Astrocyte (in vitro differentiated cells and primary cell): ENCODE data around the gene CNDP2. TPM values are rescaled to one million over a fixed set of nuclear protein-coding genes. Genes with fewer than 3 reads are reported as not detected.

Experiments used
- DNase-seq: peaks from one replicate; pipeline ENCODE4 v3.0.0-alpha.2; 2010; ENCODE audit warnings: low read depth
- FAIRE-seq: peaks from 2 replicates; lab custom pipeline; 2011; peaks lifted over from hg19 to GRCh38; lab: Jason Lieb, UNC
- H2AFZ ChIP-seq: 2 replicates; pipeline ENCODE4 v1.6.0; 2012; ENCODE audit warnings: low read depth, low read length, inconsistent platforms
- H3K27ac ChIP-seq: 2 replicates; pipeline ENCODE4 v1.5.1; 2011; ENCODE audit warnings: low read depth, low read length, inconsistent platforms
- H3K27me3 ChIP-seq: 2 replicates; pipeline ENCODE4 v1.6.0; 2011; ENCODE audit warnings: low read length, inconsistent platforms; ENCODE audit not compliant: insufficient read depth
- H3K36me3 ChIP-seq: 2 replicates; pipeline ENCODE4 v1.5.1; 2011; ENCODE audit warnings: low read length, inconsistent platforms; ENCODE audit not compliant: insufficient read depth
- H3K4me1 ChIP-seq: 2 replicates; pipeline ENCODE4 v1.5.1; 2011; ENCODE audit warnings: low read length, inconsistent platforms; ENCODE audit not compliant: insufficient read depth
- H3K4me2 ChIP-seq: 2 replicates; pipeline ENCODE4 v1.6.0; 2012; ENCODE audit warnings: low read length, inconsistent platforms
- H3K4me3 ChIP-seq: 2 replicates; pipeline ENCODE4 v1.5.1; 2011; ENCODE audit warnings: low read depth, mild to moderate bottlenecking, low read length, inconsistent platforms; ENCODE audit not compliant: insufficient read depth
- H3K79me2 ChIP-seq: 2 replicates; pipeline ENCODE4 v1.6.0; 2012; ENCODE audit warnings: mild to moderate bottlenecking, low read length, inconsistent platforms; ENCODE audit not compliant: insufficient read depth
- H3K9ac ChIP-seq: 2 replicates; pipeline ENCODE4 v1.6.0; 2012; ENCODE audit warnings: mild to moderate bottlenecking, low read length, inconsistent platforms
- H3K9me3 ChIP-seq: 2 replicates; pipeline ENCODE4 v1.5.1; 2012; ENCODE audit warnings: low read depth, mild to moderate bottlenecking, low read length, inconsistent platforms; ENCODE audit not compliant: insufficient read depth
- H4K20me1 ChIP-seq: 2 replicates; pipeline ENCODE4 v1.6.0; 2012; ENCODE audit warnings: low read length, inconsistent platforms; ENCODE audit not compliant: insufficient read depth
- H3K27ac Mint-ChIP-seq: one replicate; pipeline ENCODE4 v1.8.0; 2021; ENCODE audit warnings: mild to moderate bottlenecking, mixed read lengths; ENCODE audit not compliant: unreplicated experiment
- H3K27me3 Mint-ChIP-seq: one replicate; pipeline ENCODE4 v1.8.0; 2021; ENCODE audit warnings: low read depth, mixed read lengths; ENCODE audit not compliant: unreplicated experiment
- H3K36me3 Mint-ChIP-seq: one replicate; pipeline ENCODE4 v1.8.0; 2021; ENCODE audit warnings: low read depth, mixed read lengths; ENCODE audit not compliant: unreplicated experiment
- H3K4me1 Mint-ChIP-seq: one replicate; pipeline ENCODE4 v1.8.0; 2021; ENCODE audit warnings: low read depth, mixed read lengths; ENCODE audit not compliant: unreplicated experiment
- H3K4me3 Mint-ChIP-seq: one replicate; pipeline ENCODE4 v1.8.0; 2021; ENCODE audit warnings: mild to moderate bottlenecking, moderate library complexity, mixed read lengths; ENCODE audit not compliant: unreplicated experiment
- H3K9me3 Mint-ChIP-seq: one replicate; pipeline ENCODE4 v1.8.0; 2021; ENCODE audit warnings: mild to moderate bottlenecking, mixed read lengths; ENCODE audit not compliant: unreplicated experiment
- CTCF ChIP-seq: IDR thresholded peaks from 2 replicates; pipeline ENCODE4 v1.5.1; 2011; ENCODE audit warnings: low read depth, mild to moderate bottlenecking, inconsistent platforms, low read length, moderate library complexity; ENCODE audit not compliant: insufficient read depth
- EZH2 ChIP-seq: IDR thresholded peaks from 2 replicates; pipeline ENCODE4 v1.6.1; 2012; ENCODE audit warnings: mild to moderate bottlenecking, low read length, inconsistent platforms; ENCODE audit not compliant: insufficient read depth
- total RNA-seq: library from RNA; stranded (reverse); gene quantifications from 2 replicates; pipeline ENCODE4 v1.2.1, GENCODE V29; 2021

Gene CNDP2
- total RNA-seq, 1 donor from 2014 or later = 149 TPM

- Histone ChIP-seq H4K20me1 (no peaks in the 10 kb centered on the region), H3K9ac (no peak overlapping the region), H2AFZ (no peak overlapping the region), H3K27ac (no peak overlapping the region), H3K4me1 (no peaks in the 10 kb centered on the region), H3K9me3 (peaks cover 7% of the 10 kb centered on the region), H3K79me2 (no peaks in the 10 kb centered on the region), H3K4me3 (no peak overlapping the region), H3K36me3 (no peaks in the 10 kb centered on the region), H3K4me2 (no peak overlapping the region), H3K27me3 (peaks cover 3% of the 10 kb centered on the region)
- H3K36me3 Mint-ChIP-seq = no peaks in the 10 kb centered on the region
- no peak overlapping the region for H3K27ac Mint-ChIP-seq
- no peaks in the 10 kb centered on the region for H3K4me1 Mint-ChIP-seq
- H3K27me3 Mint-ChIP-seq = peaks cover 22% of the 10 kb centered on the region
- TF ChIP-seq EZH2 (no peak), CTCF (no peak)
- no peak overlapping the region for H3K4me3 Mint-ChIP-seq
- FAIRE-seq (no peak), DNase-seq (no peak)
- peaks cover 28% of the 10 kb centered on the region for H3K9me3 Mint-ChIP-seq
Measured at GRCh38 chr18:74550886-74551285, 54.7 kb downstream of the CNDP2 start.

- H3K4me3 Mint-ChIP-seq = no peak overlapping the region
- peaks cover 27% of the 10 kb centered on the region for H3K9me3 Mint-ChIP-seq
- no peak overlapping the region for H3K9ac ChIP-seq
Measured at GRCh38 chr18:74551452-74551851, 55.3 kb downstream of the CNDP2 start.

More at GRCh38 chr18:74551452-74551851, 55.3 kb downstream of the CNDP2 start:
- FAIRE-seq (no peak), DNase-seq (no peak)
- Mint-ChIP-seq H3K4me1 (no peaks in the 10 kb centered on the region), H3K36me3 (no peaks in the 10 kb centered on the region), H3K27me3 (peaks cover 28% of the 10 kb centered on the region), H3K27ac (no peak overlapping the region)
- Histone ChIP-seq H2AFZ (no peak overlapping the region), H3K9me3 (peaks cover 7% of the 10 kb centered on the region), H4K20me1 (no peaks in the 10 kb centered on the region), H3K79me2 (no peaks in the 10 kb centered on the region), H3K27ac (no peak overlapping the region), H3K27me3 (peaks cover 3% of the 10 kb centered on the region), H3K4me3 (no peak overlapping the region), H3K4me2 (no peak overlapping the region), H3K4me1 (no peaks in the 10 kb centered on the region), H3K36me3 (no peaks in the 10 kb centered on the region)
- TF ChIP-seq CTCF = no peak
- no peak for TF ChIP-seq EZH2
